ENCODE results near the gene CCDC192. TPM values are rescaled to one million over a fixed set of nuclear protein-coding genes. Genes with fewer than 3 reads are reported as not detected.

Gene CCDC192
- total RNA-seq, 2 experiments from 2014 or later = not detected

DNA sequence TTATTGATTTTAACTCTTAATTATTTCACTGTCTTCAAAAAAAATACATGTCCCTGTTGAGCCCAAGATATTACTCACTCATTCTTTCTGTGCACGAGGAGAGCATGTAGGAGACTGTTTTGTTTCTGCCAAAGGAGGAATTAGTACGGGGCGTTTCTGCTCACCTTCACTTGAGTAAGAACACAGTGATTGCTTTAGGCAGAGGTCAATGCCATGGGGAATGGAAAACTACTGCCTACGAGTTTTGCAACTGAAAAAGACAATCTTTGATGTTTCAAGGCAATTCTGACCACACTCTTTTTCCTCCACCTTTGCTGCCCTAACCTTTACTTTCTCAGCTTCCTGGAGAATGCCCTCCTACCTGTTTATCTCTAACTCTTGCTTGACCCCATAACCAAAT is 109.4 kb downstream of the CCDC192 start:
- H3K4me3 Mint-ChIP-seq = no peak overlapping the region
- H3K36me3 Mint-ChIP-seq = no peaks in the 10 kb centered on the region
- ATAC-seq (no peak), DNase-seq (no peak)
- CTCF ChIA-PET = no interaction called here
- H3K27me3 Mint-ChIP-seq = peaks cover 21% of the 10 kb centered on the region
- H3K27ac Mint-ChIP-seq = no peak overlapping the region
- H3K9me3 Mint-ChIP-seq (ENCODE audit: low read depth) = no peaks in the 10 kb centered on the region
- no peaks in the 10 kb centered on the region for H3K4me1 Mint-ChIP-seq

DNA sequence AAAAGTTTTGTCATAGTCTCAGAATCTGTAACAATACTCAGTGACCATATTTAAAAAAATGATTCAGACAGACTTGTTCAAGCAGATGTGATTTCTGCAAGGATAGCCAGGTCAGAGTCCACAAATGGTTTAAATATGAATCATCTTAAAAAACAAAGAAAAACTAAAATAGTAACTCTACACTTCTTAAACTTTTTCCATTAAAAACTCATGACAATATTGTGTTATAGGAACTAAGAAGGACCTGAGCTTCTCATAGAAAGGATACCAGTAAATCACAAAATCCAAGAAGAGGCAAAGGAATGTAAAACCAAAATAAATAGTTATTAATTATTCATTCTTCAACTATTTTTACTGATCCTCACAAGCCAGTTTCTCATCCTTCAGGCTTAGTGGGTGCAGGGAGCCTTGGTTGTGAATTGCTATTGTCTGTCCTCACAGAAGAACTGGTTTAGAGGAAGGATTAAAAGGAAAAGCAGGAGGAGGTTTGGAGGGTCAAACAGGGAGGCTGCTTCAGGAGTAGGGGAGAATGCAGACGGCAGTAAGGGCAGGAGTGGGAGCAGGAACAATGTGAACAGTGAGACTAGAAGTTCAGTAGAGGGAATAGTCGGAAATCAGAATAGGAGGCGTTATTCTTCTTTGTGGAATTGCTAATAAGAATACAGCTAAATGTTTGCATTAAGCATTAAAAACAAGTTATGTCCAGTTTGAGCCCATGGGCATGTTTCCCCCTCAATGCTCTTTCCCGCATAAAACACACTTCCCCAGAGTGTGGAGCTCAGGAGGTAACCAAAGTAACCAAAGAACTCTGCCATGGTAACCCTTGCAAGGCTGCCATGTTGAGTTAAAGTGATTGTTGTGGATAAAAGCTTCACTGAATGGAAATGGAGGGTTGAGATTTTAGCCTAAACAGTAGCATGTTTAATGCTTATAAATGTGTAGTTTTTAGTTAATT is 110.7 kb downstream of the CCDC192 start:
- H3K9me3 Mint-ChIP-seq (ENCODE audit: low read depth) = no peaks in the 10 kb centered on the region
- no peak overlapping the region for H3K4me3 Mint-ChIP-seq
- no peak for DNase-seq
- H3K36me3 Mint-ChIP-seq = no peaks in the 10 kb centered on the region
- no peak for ATAC-seq
- CTCF ChIA-PET = no interaction called here
- peaks cover 25% of the 10 kb centered on the region for H3K27me3 Mint-ChIP-seq
- H3K27ac Mint-ChIP-seq = no peak overlapping the region
- H3K4me1 Mint-ChIP-seq = no peaks in the 10 kb centered on the region

DNA sequence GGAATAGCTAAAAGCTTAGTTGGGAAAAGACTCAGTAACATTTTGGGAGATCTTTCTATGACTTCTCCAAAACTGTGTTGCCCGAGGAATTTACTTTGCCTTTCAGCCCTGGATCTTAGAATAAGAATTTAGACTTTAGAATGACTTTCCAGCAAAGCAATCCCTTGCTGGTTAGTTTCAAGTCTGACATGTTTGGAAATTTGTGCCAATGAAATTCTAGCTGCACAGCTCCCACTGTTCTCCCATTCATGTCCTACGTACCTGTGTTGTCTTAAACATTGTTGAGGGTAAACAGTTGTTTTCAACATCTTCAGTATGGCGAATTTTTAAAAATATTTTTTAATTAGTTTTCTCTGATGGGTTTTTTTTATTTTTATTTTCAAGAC is 111.4 kb downstream of the CCDC192 start:
- no peaks in the 10 kb centered on the region for H3K4me1 Mint-ChIP-seq
- H3K27ac Mint-ChIP-seq = no peak overlapping the region
- H3K36me3 Mint-ChIP-seq = no peaks in the 10 kb centered on the region
- H3K27me3 Mint-ChIP-seq = peaks cover 25% of the 10 kb centered on the region
- CTCF ChIA-PET = no interaction called here
- H3K4me3 Mint-ChIP-seq = no peak overlapping the region
- no peaks in the 10 kb centered on the region for H3K9me3 Mint-ChIP-seq (ENCODE audit: low read depth)
- DNase-seq = no peak
- no peak for ATAC-seq

DNA sequence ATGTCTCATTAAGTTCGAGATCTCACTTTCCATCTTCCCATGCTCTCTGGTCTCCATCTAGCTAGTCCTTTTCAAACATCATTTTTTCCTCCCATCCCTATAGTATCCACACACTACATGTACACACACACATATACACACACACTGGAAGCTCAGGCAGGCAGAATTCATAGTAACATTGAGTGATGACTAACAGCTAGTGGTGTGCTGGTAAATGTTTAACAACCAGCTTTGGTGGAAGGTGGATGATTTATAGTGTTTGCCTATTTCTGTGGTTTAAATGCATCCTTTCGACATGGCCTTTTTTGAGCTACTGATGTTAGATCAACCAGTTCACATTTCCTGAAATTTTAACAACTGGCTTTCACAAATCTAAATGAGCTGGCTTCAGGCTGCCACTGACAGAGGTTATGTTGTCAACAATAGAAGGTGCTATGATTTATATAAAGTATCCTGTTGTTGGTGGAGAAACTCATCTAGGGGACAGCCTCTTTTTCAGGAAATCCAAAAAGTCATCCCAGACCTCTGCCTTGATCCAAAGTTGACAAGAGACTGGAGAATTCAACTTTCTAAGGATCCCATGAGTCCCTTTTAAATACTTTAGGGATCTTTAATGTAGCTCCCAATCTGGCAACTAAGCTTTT is 117.8 kb downstream of the CCDC192 start:
- CTCF ChIA-PET = no interaction called here
- Mint-ChIP-seq H3K36me3 (no peaks in the 10 kb centered on the region), H3K9me3 (ENCODE audit: low read depth) (no peaks in the 10 kb centered on the region), H3K4me1 (peaks cover 2% of the 10 kb centered on the region), H3K27ac (no peak overlapping the region), H3K27me3 (peaks cover 9% of the 10 kb centered on the region), H3K4me3 (no peak overlapping the region)
- DNase-seq = no peak
- ATAC-seq = no peak

DNA sequence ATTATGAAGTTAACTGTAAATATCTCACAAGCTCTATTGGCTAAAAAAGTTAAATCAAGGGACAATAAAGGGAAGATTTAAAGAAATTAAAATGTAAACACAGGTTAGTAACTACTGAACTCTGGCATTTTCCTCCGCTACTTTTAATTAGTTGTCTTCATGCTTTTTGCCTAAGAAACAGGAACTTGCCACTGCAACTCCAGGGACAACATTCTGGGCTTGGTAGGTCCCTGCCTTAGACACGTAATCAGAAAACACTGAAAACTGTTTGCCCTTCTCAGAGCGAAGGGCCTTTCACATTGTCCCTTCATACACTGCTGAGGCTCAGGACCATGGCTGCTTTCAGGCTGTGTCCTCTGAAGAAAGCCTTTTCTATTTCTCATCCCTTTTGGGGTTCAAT is 118.7 kb downstream of the CCDC192 start:
- Mint-ChIP-seq H3K36me3 (no peaks in the 10 kb centered on the region), H3K4me3 (no peak overlapping the region), H3K27ac (no peak overlapping the region), H3K4me1 (peaks cover 2% of the 10 kb centered on the region), H3K9me3 (ENCODE audit: low read depth) (no peaks in the 10 kb centered on the region), H3K27me3 (peaks cover 4% of the 10 kb centered on the region)
- CTCF ChIA-PET = no interaction called here
- DNase-seq (no peak), ATAC-seq (no peak)

DNA sequence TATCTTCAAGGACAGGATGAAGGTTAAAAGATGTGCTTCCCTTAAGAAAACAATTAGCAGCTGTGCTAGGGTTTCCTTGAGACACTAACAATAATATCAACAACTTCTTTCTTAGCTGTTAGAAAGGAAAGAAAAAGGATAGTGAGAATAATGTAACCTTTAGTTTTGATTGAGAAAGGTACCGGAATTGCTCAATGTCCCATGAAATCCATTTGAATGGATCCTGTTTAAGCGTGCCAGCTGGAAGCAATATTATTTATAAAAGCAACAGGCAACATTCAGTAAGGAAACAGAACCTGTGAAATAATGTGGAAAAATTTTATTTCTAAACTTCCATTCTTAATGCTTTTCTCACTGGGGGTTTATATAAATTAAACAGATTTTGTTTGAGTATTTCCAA is 120.9 kb downstream of the CCDC192 start:
- H3K36me3 Mint-ChIP-seq = no peaks in the 10 kb centered on the region
- ATAC-seq (no peak), DNase-seq (no peak)
- no peak overlapping the region for H3K27ac Mint-ChIP-seq
- H3K4me1 Mint-ChIP-seq = peaks cover 2% of the 10 kb centered on the region
- no peaks in the 10 kb centered on the region for H3K9me3 Mint-ChIP-seq (ENCODE audit: low read depth)
- CTCF ChIA-PET = interaction anchor here (1.9 kb wide), 1 partner anchor 377 kb away, joined by 5 read pairs; no protein-coding TSS in a partner anchor
- peaks cover 11% of the 10 kb centered on the region for H3K27me3 Mint-ChIP-seq
- H3K4me3 Mint-ChIP-seq = no peak overlapping the region

DNA sequence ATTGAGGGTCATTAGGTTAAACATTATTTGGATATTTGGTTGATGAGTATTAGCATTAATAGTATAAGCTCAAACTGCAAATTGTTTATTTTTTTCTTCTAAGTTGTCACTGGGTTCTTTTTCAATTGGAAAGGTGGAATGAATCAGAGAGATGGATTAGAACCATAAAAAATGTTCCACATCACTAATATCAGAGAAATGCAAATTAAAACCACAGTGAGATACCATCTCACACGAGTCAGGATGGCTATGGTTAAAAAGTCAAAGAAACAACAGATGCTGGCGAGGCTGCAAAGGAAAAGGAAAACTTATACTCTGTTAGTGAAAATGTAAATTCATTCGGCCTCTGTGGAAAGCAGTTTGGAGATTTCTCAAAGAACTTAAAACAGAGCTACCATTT is 122.8 kb downstream of the CCDC192 start:
- H3K9me3 Mint-ChIP-seq (ENCODE audit: low read depth) = no peaks in the 10 kb centered on the region
- CTCF ChIA-PET = no interaction called here
- H3K4me3 Mint-ChIP-seq = no peak overlapping the region
- no peaks in the 10 kb centered on the region for H3K4me1 Mint-ChIP-seq
- no peak for DNase-seq
- no peaks in the 10 kb centered on the region for H3K36me3 Mint-ChIP-seq
- no peak overlapping the region for H3K27ac Mint-ChIP-seq
- peaks cover 18% of the 10 kb centered on the region for H3K27me3 Mint-ChIP-seq
- ATAC-seq = no peak

DNA sequence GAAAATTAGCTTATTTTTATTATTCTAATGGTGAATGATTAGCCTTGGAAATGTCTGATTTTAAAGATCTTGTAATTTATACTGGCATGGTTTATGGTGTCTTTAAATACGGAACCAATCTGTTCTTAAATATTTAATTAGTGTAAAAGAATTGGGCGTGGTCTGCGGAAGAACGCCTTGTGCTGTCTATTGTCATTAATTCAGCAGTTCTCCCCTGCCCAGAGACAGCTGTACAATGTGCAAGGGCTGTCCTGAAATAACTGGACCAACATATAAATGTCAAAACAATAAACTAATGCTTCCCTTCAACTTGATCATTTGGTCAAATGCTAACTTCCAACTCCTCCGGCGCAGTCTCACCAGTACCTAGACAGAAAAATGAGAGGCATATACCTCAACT is 124.3 kb downstream of the CCDC192 start:
- Mint-ChIP-seq H3K9me3 (ENCODE audit: low read depth) (no peaks in the 10 kb centered on the region), H3K4me3 (no peak overlapping the region), H3K36me3 (no peaks in the 10 kb centered on the region), H3K4me1 (no peaks in the 10 kb centered on the region), H3K27me3 (peaks cover 24% of the 10 kb centered on the region), H3K27ac (no peak overlapping the region)
- no peak for ATAC-seq
- CTCF ChIA-PET = no interaction called here
- DNase-seq = no peak

DNA sequence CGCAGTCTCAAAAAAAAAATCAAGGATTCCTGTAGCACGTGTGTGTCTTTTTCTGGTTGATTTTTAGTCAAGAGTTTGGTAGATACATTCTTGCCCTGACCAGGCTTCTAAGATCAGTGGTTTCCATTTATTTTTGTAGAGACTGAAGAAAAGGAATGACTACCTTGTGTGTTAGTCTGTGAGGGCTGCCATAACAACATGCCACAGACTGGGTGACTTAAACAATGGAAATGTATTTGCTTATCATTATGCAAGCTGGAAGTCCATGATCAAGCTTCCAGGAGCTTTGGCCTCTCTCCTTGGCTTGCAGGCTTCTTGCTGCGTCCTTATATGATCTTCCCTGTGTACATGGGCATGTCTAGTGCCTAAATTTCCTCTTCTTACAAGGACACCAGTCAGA is 127.0 kb downstream of the CCDC192 start:
- Mint-ChIP-seq H3K36me3 (no peaks in the 10 kb centered on the region), H3K27ac (no peak overlapping the region), H3K4me1 (no peaks in the 10 kb centered on the region), H3K9me3 (ENCODE audit: low read depth) (no peaks in the 10 kb centered on the region), H3K4me3 (no peak overlapping the region), H3K27me3 (peaks cover 32% of the 10 kb centered on the region)
- DNase-seq (no peak), ATAC-seq (no peak)
- CTCF ChIA-PET = no interaction called here

DNA sequence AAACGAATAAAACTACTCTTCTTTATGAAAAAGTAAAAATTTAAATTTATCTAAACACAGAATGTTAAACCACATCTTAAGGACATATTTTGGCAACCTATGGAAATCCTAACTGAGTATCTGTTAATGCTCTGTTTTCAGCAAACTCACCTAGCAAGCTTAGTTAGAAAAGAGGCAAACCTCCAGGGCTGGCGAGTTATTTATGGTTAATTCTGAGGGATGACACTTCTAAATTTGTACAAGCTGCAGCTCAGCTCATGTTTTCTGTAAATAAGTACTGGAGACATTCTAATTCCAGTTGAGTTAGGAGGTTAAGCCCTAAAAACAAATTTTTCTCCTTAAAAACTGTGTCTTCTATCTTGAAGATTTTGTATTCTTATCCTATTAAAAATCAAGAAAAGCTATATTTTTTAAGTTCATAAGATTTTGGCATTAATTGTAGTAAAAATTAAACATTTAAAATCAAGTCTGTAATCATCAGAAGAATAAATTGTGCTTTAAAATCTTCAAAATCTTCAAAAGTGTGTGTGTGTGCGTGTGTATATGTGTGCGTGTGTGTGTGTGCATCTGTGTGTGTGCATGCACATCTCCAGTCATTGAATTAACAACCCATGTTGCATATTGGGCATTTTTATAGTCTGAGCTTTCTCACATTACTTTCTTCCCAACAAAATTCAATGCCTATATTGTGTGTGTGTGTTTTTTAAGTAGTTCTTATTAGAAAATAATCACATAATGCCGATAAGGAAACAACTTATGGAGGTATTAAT is 127.8 kb downstream of the CCDC192 start:
- no peak for DNase-seq
- CTCF ChIA-PET = no interaction called here

DNA sequence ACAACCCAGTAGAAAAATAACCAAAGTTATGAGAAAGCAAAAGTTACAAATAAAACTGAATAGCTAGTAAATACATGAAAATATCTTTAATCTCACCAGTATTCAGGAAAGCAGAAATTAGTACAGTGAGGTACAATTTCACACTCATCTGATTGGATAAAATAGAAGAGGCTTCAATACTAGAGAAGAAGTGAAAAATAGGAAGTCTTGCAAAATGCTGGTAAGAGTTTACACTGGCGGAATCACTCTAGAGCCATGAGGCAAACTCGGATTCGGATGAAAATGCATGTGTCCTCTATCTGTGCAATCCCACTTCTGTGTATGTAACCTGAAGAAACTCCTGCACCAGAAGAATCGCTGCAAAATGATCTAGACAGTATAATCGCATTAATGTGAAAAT is 128.9 kb downstream of the CCDC192 start:
- Mint-ChIP-seq H3K36me3 (no peaks in the 10 kb centered on the region), H3K27ac (no peak overlapping the region), H3K27me3 (peaks cover 32% of the 10 kb centered on the region), H3K4me1 (no peaks in the 10 kb centered on the region), H3K9me3 (ENCODE audit: low read depth) (no peaks in the 10 kb centered on the region), H3K4me3 (no peak overlapping the region)
- no peak for ATAC-seq
- CTCF ChIA-PET = no interaction called here
- DNase-seq = no peak

More for the DNA sequence above, 127.8 kb downstream of the CCDC192 start:
- H3K36me3 Mint-ChIP-seq = no peaks in the 10 kb centered on the region
- H3K27me3 Mint-ChIP-seq = peaks cover 32% of the 10 kb centered on the region
- no peak for ATAC-seq
- no peak overlapping the region for H3K27ac Mint-ChIP-seq
- no peaks in the 10 kb centered on the region for H3K4me1 Mint-ChIP-seq
- H3K9me3 Mint-ChIP-seq (ENCODE audit: low read depth) = no peaks in the 10 kb centered on the region
- H3K4me3 Mint-ChIP-seq = no peak overlapping the region

DNA sequence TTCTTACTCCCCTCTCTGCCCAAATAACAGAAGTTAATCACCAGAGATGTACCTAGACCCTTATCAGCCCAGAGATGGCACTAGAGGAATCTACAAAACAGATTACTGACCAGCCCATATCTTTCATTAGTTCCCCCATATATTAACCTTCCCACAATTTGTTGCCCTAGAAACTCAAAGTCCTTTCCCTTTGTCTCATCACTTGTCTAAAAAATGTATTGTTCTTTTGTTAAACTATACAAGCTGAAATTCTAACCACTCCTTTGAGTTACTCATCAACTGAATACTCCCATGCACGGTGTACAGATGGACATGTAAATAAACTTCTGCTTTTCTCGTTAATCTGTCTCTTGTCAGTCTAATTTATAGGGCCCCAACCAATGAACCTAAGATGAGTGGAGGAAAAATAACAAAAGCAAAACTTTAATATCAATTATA is 130.9 kb downstream of the CCDC192 start:
- no peaks in the 10 kb centered on the region for H3K9me3 Mint-ChIP-seq (ENCODE audit: low read depth)
- no peak for DNase-seq
- H3K4me1 Mint-ChIP-seq = peaks cover 6% of the 10 kb centered on the region
- no peaks in the 10 kb centered on the region for H3K36me3 Mint-ChIP-seq
- H3K27ac Mint-ChIP-seq = no peak overlapping the region
- CTCF ChIA-PET = no interaction called here
- H3K4me3 Mint-ChIP-seq = no peak overlapping the region
- ATAC-seq = no peak
- H3K27me3 Mint-ChIP-seq = peaks cover 21% of the 10 kb centered on the region

DNA sequence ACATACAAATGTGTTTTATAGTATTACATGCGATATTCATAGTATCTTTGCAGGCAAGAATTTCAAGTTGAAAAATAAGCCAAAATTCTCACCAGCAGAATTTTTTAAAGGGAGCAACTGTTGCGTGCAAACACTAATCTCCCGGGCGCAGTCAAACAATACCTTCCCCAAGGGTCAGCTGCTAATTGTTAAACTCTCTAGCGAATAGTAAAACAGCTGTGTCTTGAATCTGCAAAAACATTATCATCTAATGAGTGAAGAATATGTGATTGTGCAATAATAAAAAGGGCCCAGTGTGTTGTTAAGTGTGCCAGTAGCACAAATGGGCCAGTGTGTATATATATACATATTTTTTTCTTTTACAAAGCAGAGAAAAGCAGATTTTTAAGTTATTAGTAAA is 131.4 kb downstream of the CCDC192 start:
- peaks cover 19% of the 10 kb centered on the region for H3K27me3 Mint-ChIP-seq
- H3K4me3 Mint-ChIP-seq = no peak overlapping the region
- peaks cover 7% of the 10 kb centered on the region for H3K4me1 Mint-ChIP-seq
- no peak for DNase-seq
- CTCF ChIA-PET = no interaction called here
- H3K36me3 Mint-ChIP-seq = no peaks in the 10 kb centered on the region
- no peaks in the 10 kb centered on the region for H3K9me3 Mint-ChIP-seq (ENCODE audit: low read depth)
- no peak overlapping the region for H3K27ac Mint-ChIP-seq
- ATAC-seq = no peak

Measured in activated CD8-positive, alpha-beta memory T cell treated with anti-CD3 and anti-CD28 coated beads, Interleukin-2, amount 10 ng/mL, durations not matched to agents 7 days and 5 days (primary cell).